ENCODE data around the gene TMEM63C.

Gene TMEM63C

GRCh38 chr14:77183896-77184295 is 2.3 kb downstream of the TMEM63C start:
- Histone ChIP-seq H3K9me2 (replicated peaks; ENCODE audit: insufficient read depth, low read length) (no peaks in the 10 kb centered on the region), H3K4me2 (ENCODE audit: low read depth, low read length) (peak overlapping the region; percentile 43; the same call in 1 of the 2 replicates), H3K27me3 (replicated peaks; ENCODE audit: insufficient read depth, low read length) (no peaks in the 10 kb centered on the region), H3K36me3 (replicated peaks; ENCODE audit: insufficient read depth, low read length) (no peaks in the 10 kb centered on the region), H3K79me2 (ENCODE audit: low read length) (no peaks in the 10 kb centered on the region), H3F3A (ENCODE audit: insufficient read depth, low read length) (peaks cover 9% of the 10 kb centered on the region; the same call in 1 of the 2 replicates), H3K9ac (ENCODE audit: low read length) (no peak overlapping the region), H3K4me3 (ENCODE audit: low read length) (no peak overlapping the region), H4K20me1 (ENCODE audit: insufficient read depth, low read length) (no peaks in the 10 kb centered on the region), H3K27ac (ENCODE audit: low read length) (peak overlapping the region; percentile 21; the same call in 1 of the 2 replicates), H2AFZ (ENCODE audit: low read length) (no peak overlapping the region), H3K4me1 (ENCODE audit: low read length) (peaks cover 24% of the 10 kb centered on the region), H3K9me3 (replicated peaks; ENCODE audit: insufficient read depth, low read length) (no peaks in the 10 kb centered on the region)
- TF ChIP-seq CTCF (IDR thresholded peaks at IDR 0.05; ENCODE audit: low read length) = no peak
- TF ChIP-seq EZH2phosphoT487 (IDR thresholded peaks at IDR 0.05; ENCODE audit: low read length) = no peak
- TF ChIP-seq EZH2 (optimal IDR thresholded peaks at IDR 0.05; ENCODE audit: low read depth, low read length) = no peak
- DNase-seq = no peak

GRCh38 chr14:77184396-77185092 is 2.9 kb downstream of the TMEM63C start:
- Histone ChIP-seq H3K4me3 (ENCODE audit: low read length) (no peak overlapping the region), H3K4me1 (ENCODE audit: low read length) (peaks cover 24% of the 10 kb centered on the region), H3K27ac (ENCODE audit: low read length) (peak overlapping the region; percentile 21; the same call in 1 of the 2 replicates), H3K79me2 (ENCODE audit: low read length) (no peaks in the 10 kb centered on the region), H3K36me3 (replicated peaks; ENCODE audit: insufficient read depth, low read length) (no peaks in the 10 kb centered on the region), H3K9me2 (replicated peaks; ENCODE audit: insufficient read depth, low read length) (no peaks in the 10 kb centered on the region), H3K9ac (ENCODE audit: low read length) (no peak overlapping the region), H3K4me2 (ENCODE audit: low read depth, low read length) (peak overlapping the region; percentile 43; the same call in 1 of the 2 replicates), H2AFZ (ENCODE audit: low read length) (0 out of 2 replicates have a peak overlapping the region, but pooled peaks have one; percentile 42), H3K9me3 (replicated peaks; ENCODE audit: insufficient read depth, low read length) (no peaks in the 10 kb centered on the region), H4K20me1 (ENCODE audit: insufficient read depth, low read length) (no peaks in the 10 kb centered on the region), H3K27me3 (replicated peaks; ENCODE audit: insufficient read depth, low read length) (no peaks in the 10 kb centered on the region), H3F3A (ENCODE audit: insufficient read depth, low read length) (peaks cover 9% of the 10 kb centered on the region; the same call in 1 of the 2 replicates)
- peak; percentile 9 for DNase-seq
- no peak for TF ChIP-seq EZH2 (optimal IDR thresholded peaks at IDR 0.05; ENCODE audit: low read depth, low read length)
- no peak for TF ChIP-seq EZH2phosphoT487 (IDR thresholded peaks at IDR 0.05; ENCODE audit: low read length)
- TF ChIP-seq CTCF (IDR thresholded peaks at IDR 0.05; ENCODE audit: low read length) = no peak

- H4K20me1 ChIP-seq (ENCODE audit: insufficient read depth, low read length) = no peaks in the 10 kb centered on the region
- H3K27ac ChIP-seq (ENCODE audit: low read length) = no peak overlapping the region
- no peaks in the 10 kb centered on the region for H3K9me3 ChIP-seq (replicated peaks; ENCODE audit: insufficient read depth, low read length)
- no peaks in the 10 kb centered on the region for H3K36me3 ChIP-seq (replicated peaks; ENCODE audit: insufficient read depth, low read length)
- no peak for DNase-seq
- no peak for TF ChIP-seq EZH2 (optimal IDR thresholded peaks at IDR 0.05; ENCODE audit: low read depth, low read length)
- no peak for TF ChIP-seq EZH2phosphoT487 (IDR thresholded peaks at IDR 0.05; ENCODE audit: low read length)
- TF ChIP-seq CTCF (IDR thresholded peaks at IDR 0.05; ENCODE audit: low read length) = no peak
- no peak overlapping the region for H3K4me3 ChIP-seq (ENCODE audit: low read length)
- no peaks in the 10 kb centered on the region for H3K9me2 ChIP-seq (replicated peaks; ENCODE audit: insufficient read depth, low read length)
- H3K4me2 ChIP-seq (ENCODE audit: low read depth, low read length) = no peak overlapping the region
- H3K79me2 ChIP-seq (ENCODE audit: low read length) = no peaks in the 10 kb centered on the region
- H3K4me1 ChIP-seq (ENCODE audit: low read length) = peaks cover 24% of the 10 kb centered on the region
- H3F3A ChIP-seq (ENCODE audit: insufficient read depth, low read length) = peaks cover 9% of the 10 kb centered on the region; the same call in 1 of the 2 replicates
- no peaks in the 10 kb centered on the region for H3K27me3 ChIP-seq (replicated peaks; ENCODE audit: insufficient read depth, low read length)
- no peak overlapping the region for H2AFZ ChIP-seq (ENCODE audit: low read length)
- H3K9ac ChIP-seq (ENCODE audit: low read length) = no peak overlapping the region
Observed at GRCh38 chr14:77185093-77185465, 3.5 kb downstream of the TMEM63C start.

Data from MM.1S (cell line).